Endothelial cell of umbilical vein (primary cell): ENCODE measurements around the gene HECW1. TPM values are rescaled to one million over a fixed set of nuclear protein-coding genes. Genes with fewer than 3 reads are reported as not detected.

Experiments used
- BruUV-seq: library from RNA; stranded (reverse); fragments of 400-500 nt; replicated peaks from 2 replicates; lab custom pipeline; 2021; lab: Mats Ljungman, UMichigan
- CTCF ChIA-PET: fragments of 300-600, 350-600 bp; sonication (Branson Sonifier 250); formaldehyde crosslinking; loops from one replicate; lab custom pipeline; 2021; ENCODE audit warnings: antibody characterized with exemption, inconsistent platforms; lab: Charles Lee
- POLR2A ChIA-PET: fragments of 300-600, 350-600 bp; sonication (Branson Sonifier 250); formaldehyde crosslinking; loops from one replicate; lab custom pipeline; 2021; ENCODE audit warnings: antibody characterized with exemption, inconsistent platforms; lab: Charles Lee
- DNase-seq: peaks from one replicate; pipeline ENCODE4 v3.0.0-alpha.2; 2011; ENCODE audit warnings: low read depth, low spot score
- FAIRE-seq: peaks from 2 replicates; lab custom pipeline; 2011; peaks lifted over from hg19 to GRCh38; lab: Jason Lieb, UNC
- H2AFZ ChIP-seq: 2 replicates; pipeline ENCODE4 v1.6.0; 2012; ENCODE audit warnings: low read depth, low read length, control low read depth, inconsistent platforms
- H3K27ac ChIP-seq: 2 replicates; pipeline ENCODE4 v1.5.1; 2011; ENCODE audit warnings: low read depth, mild to moderate bottlenecking, control low read depth, low read length, moderate library complexity; ENCODE audit not compliant: insufficient read depth
- H3K27me3 ChIP-seq, 2 experiments: 2 replicates each; pipeline versions ENCODE4 v1.6.0 to v1.6.1; 2011; ENCODE audit warnings: low read length in 2 of 2, mixed read lengths in 1 of 2; ENCODE audit not compliant: control insufficient read depth in 2 of 2, insufficient read depth in 2 of 2
- H3K36me3 ChIP-seq, 2 experiments: 2 replicates in 1 of 2; 3 replicates in 1 of 2; pipeline ENCODE4 v1.5.1; 2011; ENCODE audit warnings: low read length in 2 of 2, mild to moderate bottlenecking in 1 of 2, moderate library complexity in 1 of 2; ENCODE audit not compliant: control insufficient read depth in 2 of 2, insufficient read depth in 2 of 2; ENCODE audit errors: extremely low read depth in 1 of 2
- H3K4me1 ChIP-seq: 3 replicates; pipeline ENCODE4 v1.5.1; 2011; ENCODE audit warnings: mild to moderate bottlenecking, low read length; ENCODE audit not compliant: control insufficient read depth, insufficient read depth; ENCODE audit errors: extremely low read depth
- H3K4me2 ChIP-seq: 2 replicates; pipeline ENCODE4 v1.6.1; 2011; ENCODE audit warnings: low read length, control low read depth, mixed read lengths; ENCODE audit not compliant: insufficient read depth
- H3K4me3 ChIP-seq, 3 experiments: fragments of 200-600 bp in 1 of 3; sonication (generic), shearing (Covaris generic) in 1 of 3; replicated peaks in 1 of 3; 2 replicates each; pipeline ENCODE4 v1.5.1; 2011 to 2016; ENCODE audit warnings: control low read depth in 3 of 3, low read length in 3 of 3, mild to moderate bottlenecking in 2 of 3, inconsistent platforms in 1 of 3, low read depth in 1 of 3, moderate library complexity in 1 of 3; ENCODE audit not compliant: insufficient read depth in 1 of 3
- H3K79me2 ChIP-seq: 2 replicates; pipeline ENCODE4 v1.6.0; 2012; ENCODE audit warnings: low read length, inconsistent platforms; ENCODE audit not compliant: control insufficient read depth, insufficient read depth
- H3K9ac ChIP-seq: replicated peaks from 2 replicates; pipeline ENCODE3; 2011; ENCODE audit warnings: low read length, control low read depth; ENCODE audit not compliant: insufficient read depth; ENCODE audit errors: extremely low read depth
- H3K9me1 ChIP-seq: replicated peaks from 3 replicates; pipeline ENCODE4 v1.6.0; 2011; ENCODE audit warnings: mild to moderate bottlenecking, low read length; ENCODE audit not compliant: control insufficient read depth, insufficient read depth; ENCODE audit errors: extremely low read depth
- H3K9me3 ChIP-seq: replicated peaks from 2 replicates; pipeline ENCODE4 v1.5.1; 2012; ENCODE audit warnings: low read length, inconsistent platforms; ENCODE audit not compliant: control insufficient read depth, insufficient read depth
- H4K20me1 ChIP-seq: replicated peaks from 2 replicates; pipeline ENCODE3; 2011; ENCODE audit warnings: mild to moderate bottlenecking, low read length; ENCODE audit not compliant: control insufficient read depth, insufficient read depth; ENCODE audit errors: extremely low read depth
- CTCF ChIP-seq, 2 donors: IDR thresholded peaks; 1 replicate in 1 of 2; 2 replicates in 1 of 2; pipeline ENCODE4 v1.5.1; 2011; ENCODE audit warnings: low read length in 2 of 2, mild to moderate bottlenecking in 2 of 2, moderate library complexity in 2 of 2, control low read depth in 1 of 2, inconsistent platforms in 1 of 2, low read depth in 1 of 2; ENCODE audit not compliant: insufficient read depth in 1 of 2; ENCODE audit errors: extremely low read depth in 1 of 2
- EZH2 ChIP-seq: IDR thresholded peaks from 2 replicates; pipeline ENCODE4 v1.6.1; 2012; ENCODE audit warnings: borderline replicate concordance, low read depth, mild to moderate bottlenecking, moderate library complexity, low read length, inconsistent platforms; ENCODE audit not compliant: severe bottlenecking
- FOS ChIP-seq: IDR thresholded peaks from 2 replicates; pipeline ENCODE4 v1.6.1; 2011; ENCODE audit warnings: mild to moderate bottlenecking, low read length, moderate library complexity, borderline replicate concordance; ENCODE audit not compliant: insufficient read depth
- GATA2 ChIP-seq: IDR thresholded peaks from 2 replicates; pipeline ENCODE4 v1.7.0; 2011; ENCODE audit warnings: low read depth, mild to moderate bottlenecking, moderate library complexity, mixed read lengths, low read length; ENCODE audit not compliant: insufficient read length, insufficient read depth
- JUN ChIP-seq: IDR thresholded peaks from 2 replicates; pipeline ENCODE4 v1.6.1; 2011; ENCODE audit warnings: borderline replicate concordance, low read depth; ENCODE audit not compliant: insufficient read length, insufficient read depth
- MAX ChIP-seq: IDR thresholded peaks from 2 replicates; pipeline ENCODE4 v1.6.1; 2011; ENCODE audit not compliant: insufficient read depth, insufficient read length
- MYC ChIP-seq: IDR thresholded peaks from one replicate; pipeline ENCODE4 v1.6.1; 2011; ENCODE audit warnings: mild to moderate bottlenecking, low read depth, low read length
- POLR2A ChIP-seq: IDR thresholded peaks from 2 replicates; pipeline ENCODE4 v1.6.1; 2012; ENCODE audit warnings: low read depth, mild to moderate bottlenecking, control low read depth, low read length
- POLR2AphosphoS5 ChIP-seq: IDR thresholded peaks from 2 replicates; pipeline ENCODE4 v1.6.1; 2012; ENCODE audit warnings: low read depth, mild to moderate bottlenecking, control low read depth, low read length, moderate library complexity; ENCODE audit not compliant: insufficient read depth
- dilution Hi-C: fragments of 300-500 bp; cut with MboI; formaldehyde crosslinking; loops from one replicate; pipeline ENCODE4 v1.15.0; 2019; ENCODE audit warnings: low sequenced_read_pairs; ENCODE audit not compliant: extremely low pct_ligation_motif_present
- intact Hi-C: fragments of 100-400 bp; cut with micrococcal nuclease; formaldehyde crosslinking; loops from one replicate; pipeline ENCODE4 v1.10.0; 2022
- polyA plus RNA-seq, 4 experiments: library from polyadenylated mRNA; depleted of rRNA in 3 of 4; stranded (reverse) in 3 of 4; unstranded in 1 of 4; fragments of >200 nt; gene quantifications; 2 replicates each; pipeline versions ENCODE4 v1.2.1 to v1.2.3, GENCODE V29; 2011 to 2012; ENCODE audit warnings: missing spikeins in 1 of 4
- total RNA-seq: library from RNA; stranded (reverse); gene quantifications from 2 replicates; pipeline ENCODE4 v1.2.3, GENCODE V29; 2021

The HECW1 gene
- total and polyA plus RNA-seq, 2 donors (not counting 3 experiments of a cell fraction or from before 2014, with no cell fraction given) = not detected

- no peaks in the 10 kb centered on the region for H3K36me3 ChIP-seq
- ChIA-PET CTCF (no interaction called here), POLR2A (no interaction called here)
- H3K27ac ChIP-seq = no peak overlapping the region
- H3K9me1 ChIP-seq = no peaks in the 10 kb centered on the region
- no peaks in the 10 kb centered on the region for H3K79me2 ChIP-seq
- FAIRE-seq (no peak), DNase-seq (no peak)
- no TSS peak for BruUV-seq
- intact Hi-C loops = no loop called here
- dilution Hi-C loops = no loop called here
- no peak overlapping the region for H3K9ac ChIP-seq
- no peaks in the 10 kb centered on the region for H3K4me1 ChIP-seq
- TF ChIP-seq CTCF (IDR thresholded peaks at IDR 0.05; ENCODE audit: extremely low read depth in 1 of 2, insufficient read depth in 1 of 2, low read depth in 1 of 2, low read length in 2 of 2) = no peak
- TF ChIP-seq GATA2 = no peak
- no peak for TF ChIP-seq JUN
- no peak for TF ChIP-seq EZH2
- TF ChIP-seq POLR2A = no peak
- TF ChIP-seq MYC = no peak
- no peak for TF ChIP-seq FOS
- TF ChIP-seq POLR2AphosphoS5 = no peak
- no peak for TF ChIP-seq MAX
- no peaks in the 10 kb centered on the region for H3K9me3 ChIP-seq
- H3K4me2 ChIP-seq = no peak overlapping the region
- no peaks in the 10 kb centered on the region for H4K20me1 ChIP-seq
- no peak overlapping the region for H2AFZ ChIP-seq
- H3K27me3 ChIP-seq = no peaks in the 10 kb centered on the region
- no peak overlapping the region for H3K4me3 ChIP-seq
These were observed 27.7 kb downstream of the HECW1 start for GRCh38 chr7:43140186-43140585.
